Omental fat pad (tissue), 4 donors: ENCODE results near the gene ZSWIM6. TPM values are rescaled to one million over a fixed set of nuclear protein-coding genes. Genes with fewer than 3 reads are reported as not detected.

Experiments used
- ATAC-seq: fragments of 150-250 bp; one replicate; pipeline ENCODE4 v1.9.1; 2016; ENCODE audit warnings: mild to moderate bottlenecking, moderate library complexity; ENCODE audit not compliant: low FRiP score
- DNase-seq: peaks from one replicate; pipeline ENCODE4 v3.0.0-alpha.2; 2019; ENCODE audit warnings: low spot score
- CTCF ChIP-seq, 3 donors: fragments of 450-650 bp; IDR thresholded peaks; one replicate each; pipeline ENCODE4 v1.5.1; 2016 to 2017; ENCODE audit warnings: antibody characterized with exemption in 3 of 3, mild to moderate bottlenecking in 3 of 3, moderate library complexity in 2 of 3
- total RNA-seq, 4 donors: library from RNA; depleted of rRNA; stranded (reverse); fragments of >200 nt; gene quantifications; one replicate each; pipeline ENCODE4 v1.1.0, GENCODE V29; 2016

The ZSWIM6 gene
- total RNA-seq, 4 donors from 2014 or later = 9.7 to 31.1 (median 18.6) TPM

GRCh38 chr5:61322738-61323725, 9.0 kb upstream of the ZSWIM6 start:
- ATAC-seq (no peak), DNase-seq (no peak)
- no peak for TF ChIP-seq CTCF (IDR thresholded peaks at IDR 0.05)

GRCh38 chr5:61327760-61328753, 4.0 kb upstream of the ZSWIM6 start:
- TF ChIP-seq CTCF (IDR thresholded peaks at IDR 0.05) = no peak
- ATAC-seq (no peak), DNase-seq (no peak)

- TF ChIP-seq CTCF (IDR thresholded peaks at IDR 0.05) = no peak
- no peak for ATAC-seq
- no peak for DNase-seq
These were observed 3.1 kb upstream of the ZSWIM6 start for GRCh38 chr5:61328791-61329549.

- DNase-seq (no peak), ATAC-seq (no peak)
- no peak for TF ChIP-seq CTCF (IDR thresholded peaks at IDR 0.05)
These were observed 2.4 kb upstream of the ZSWIM6 start for GRCh38 chr5:61329550-61330128.

- DNase-seq = no peak
- TF ChIP-seq CTCF (IDR thresholded peaks at IDR 0.05) = no peak
- no peak for ATAC-seq
These were observed 1.7 kb upstream of the ZSWIM6 start for GRCh38 chr5:61330341-61330844.
